ENCODE results near the gene FOXN4.
"Not testable (repeated sequence)": the region's sequence is repeated elsewhere in the genome, so short reads cannot be mapped to it uniquely, and the experiment has no call there.

The FOXN4 gene, protein sequence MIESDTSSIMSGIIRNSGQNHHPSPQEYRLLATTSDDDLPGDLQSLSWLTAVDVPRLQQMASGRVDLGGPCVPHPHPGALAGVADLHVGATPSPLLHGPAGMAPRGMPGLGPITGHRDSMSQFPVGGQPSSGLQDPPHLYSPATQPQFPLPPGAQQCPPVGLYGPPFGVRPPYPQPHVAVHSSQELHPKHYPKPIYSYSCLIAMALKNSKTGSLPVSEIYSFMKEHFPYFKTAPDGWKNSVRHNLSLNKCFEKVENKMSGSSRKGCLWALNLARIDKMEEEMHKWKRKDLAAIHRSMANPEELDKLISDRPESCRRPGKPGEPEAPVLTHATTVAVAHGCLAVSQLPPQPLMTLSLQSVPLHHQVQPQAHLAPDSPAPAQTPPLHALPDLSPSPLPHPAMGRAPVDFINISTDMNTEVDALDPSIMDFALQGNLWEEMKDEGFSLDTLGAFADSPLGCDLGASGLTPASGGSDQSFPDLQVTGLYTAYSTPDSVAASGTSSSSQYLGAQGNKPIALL

DNA sequence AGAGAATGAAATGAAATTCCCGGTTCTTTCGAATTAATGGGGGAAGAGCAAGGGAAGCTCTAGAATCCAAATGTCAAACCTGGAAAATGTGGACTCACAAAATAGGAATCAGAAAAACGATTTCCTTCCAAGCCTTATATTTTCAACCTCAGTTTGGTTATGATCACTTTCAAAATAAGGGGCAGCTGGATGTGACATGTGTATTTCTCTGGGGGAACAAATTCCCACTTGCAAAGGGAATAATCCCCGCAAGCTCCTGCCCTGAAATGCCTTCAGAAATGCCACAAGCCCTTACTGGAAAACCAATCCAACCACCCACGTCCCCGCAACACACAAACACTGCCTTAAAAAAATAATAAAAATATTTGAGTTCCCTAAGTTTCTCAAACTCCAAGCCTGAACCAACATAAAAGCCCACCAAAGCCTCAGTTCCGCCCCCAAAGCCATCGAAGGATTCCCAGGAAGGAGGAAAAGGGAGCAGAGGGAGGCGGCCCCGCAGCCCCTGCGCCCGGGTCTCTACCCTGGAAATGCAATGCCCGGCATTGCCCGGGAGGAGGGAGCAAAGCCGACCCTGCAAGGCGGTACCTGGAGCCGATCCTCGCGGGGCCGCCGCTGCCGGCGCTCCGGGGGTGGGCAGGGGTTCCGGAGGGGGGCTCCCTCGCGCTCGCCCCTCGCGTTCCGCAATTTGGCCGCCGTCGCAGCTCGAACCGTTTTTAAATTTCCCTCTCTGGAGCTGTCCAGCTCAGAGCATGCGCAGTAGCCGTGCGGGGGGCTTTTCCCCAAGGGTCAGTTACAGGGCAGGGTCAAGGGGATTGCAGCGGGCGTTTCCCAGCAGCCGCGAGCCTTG is at the start of gene FOXN4:
FOXN4 (minus strand) TSS at position 751 of the 847 bp plus-strand sequence. CDS start 963 bp downstream, outside the sequence.
- FAIRE-seq (no peak), DNase-seq (ENCODE audit: extremely low spot score, insufficient read length, low read depth) (no peak)

DNA sequence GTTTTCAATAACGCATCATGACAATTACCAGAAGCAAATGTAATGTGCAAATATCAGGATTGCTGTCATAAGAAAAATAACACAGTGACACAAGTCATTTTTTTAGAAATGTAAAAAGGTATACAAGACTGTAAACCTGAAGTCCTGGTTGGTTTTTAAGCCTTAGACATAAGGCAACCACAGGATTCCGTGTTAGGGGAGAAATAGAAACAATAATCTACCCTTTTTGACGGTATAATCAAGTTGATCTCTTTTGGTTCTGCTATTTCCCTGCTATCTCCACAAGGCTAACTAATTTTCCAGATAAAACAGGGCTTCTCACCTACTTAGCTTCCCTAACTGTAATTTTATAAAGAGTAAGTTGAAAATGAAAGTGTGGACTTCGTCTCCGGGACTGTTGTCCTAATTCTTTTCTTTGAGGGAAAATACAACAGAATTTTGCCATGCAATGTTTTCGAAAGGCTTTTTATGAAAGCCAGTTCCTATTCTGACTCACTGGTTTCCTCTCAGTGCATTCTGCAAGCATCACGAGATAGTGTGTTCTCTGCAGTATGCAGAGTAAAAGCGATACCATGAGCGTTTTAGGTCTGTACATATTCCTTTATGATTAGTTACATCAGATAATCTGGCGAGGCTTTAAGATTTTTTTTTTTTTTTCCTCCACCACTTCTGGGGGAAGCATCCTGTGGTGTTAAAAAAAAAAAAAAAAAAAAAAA is 49.2 kb upstream of the FOXN4 start:
- DNase-seq (ENCODE audit: extremely low spot score, insufficient read length, low read depth) (no peak), FAIRE-seq (no peak)

- FAIRE-seq (no peak), DNase-seq (ENCODE audit: extremely low spot score, insufficient read length, low read depth) (no peak)
Measured at GRCh38 chr12:109357032-109357431, 47.9 kb upstream of the FOXN4 start.

- DNase-seq (ENCODE audit: extremely low spot score, insufficient read length, low read depth) (no peak), FAIRE-seq (no peak)
Measured at GRCh38 chr12:109356577-109356976, 47.5 kb upstream of the FOXN4 start.

- FAIRE-seq (no peak), DNase-seq (ENCODE audit: extremely low spot score, insufficient read length, low read depth) (no peak)
Measured at GRCh38 chr12:109352184-109352583, 43.1 kb upstream of the FOXN4 start.

- FAIRE-seq (no peak), DNase-seq (ENCODE audit: extremely low spot score, insufficient read length, low read depth) (no peak)
Measured at GRCh38 chr12:109347589-109347988, 38.5 kb upstream of the FOXN4 start, which contains the start of gene MYO1H. TSS of gene MYO1H (plus strand) at chr12:109347900. CDS start at chr12:109347961, 61 bp downstream.

DNA sequence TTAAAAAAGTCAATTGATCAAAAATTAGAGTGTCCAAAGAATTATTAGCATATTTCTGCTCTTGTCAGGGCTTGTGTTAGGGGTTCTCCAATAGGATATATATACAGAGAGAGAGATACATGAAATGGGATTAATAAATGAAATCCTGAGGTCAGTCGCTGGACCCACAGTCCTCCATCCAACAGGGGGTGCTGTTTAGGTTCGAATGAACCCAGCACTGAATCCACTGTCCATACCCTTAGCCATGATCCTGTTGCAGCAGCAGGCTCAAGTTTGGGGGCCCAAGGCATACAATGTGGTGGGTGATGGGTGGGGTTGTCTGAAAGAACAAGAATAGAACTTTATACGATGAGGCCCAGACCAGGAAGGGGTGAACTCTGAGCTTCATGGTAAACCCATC is 37.8 kb upstream of the FOXN4 start:
- FAIRE-seq = no peak
- no peak for DNase-seq (ENCODE audit: extremely low spot score, insufficient read length, low read depth)

DNA sequence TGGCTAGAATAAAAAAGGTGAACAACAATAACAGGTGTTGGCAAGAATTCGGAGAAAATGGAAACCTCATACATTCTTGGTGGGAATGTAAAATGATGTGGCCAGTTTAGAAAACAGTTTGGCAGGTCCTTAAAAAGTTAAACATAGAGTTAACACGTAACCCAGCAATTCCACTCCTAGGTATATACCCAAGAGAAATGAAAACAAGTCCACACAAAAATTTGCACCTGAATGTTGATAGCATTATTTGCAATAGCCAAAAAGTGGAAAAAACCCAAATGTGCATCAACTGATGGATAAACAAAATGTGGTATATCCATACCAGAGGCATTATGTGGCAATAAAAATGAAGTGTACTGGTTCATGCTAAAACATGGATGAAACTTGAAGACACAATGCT is 36.3 kb upstream of the FOXN4 start:
- no peak for DNase-seq (ENCODE audit: extremely low spot score, insufficient read length, low read depth)
- FAIRE-seq = no peak

- FAIRE-seq = no peak
- DNase-seq (ENCODE audit: extremely low spot score, insufficient read length, low read depth) = no peak
Measured at GRCh38 chr12:109343677-109344076, 34.6 kb upstream of the FOXN4 start.

DNA sequence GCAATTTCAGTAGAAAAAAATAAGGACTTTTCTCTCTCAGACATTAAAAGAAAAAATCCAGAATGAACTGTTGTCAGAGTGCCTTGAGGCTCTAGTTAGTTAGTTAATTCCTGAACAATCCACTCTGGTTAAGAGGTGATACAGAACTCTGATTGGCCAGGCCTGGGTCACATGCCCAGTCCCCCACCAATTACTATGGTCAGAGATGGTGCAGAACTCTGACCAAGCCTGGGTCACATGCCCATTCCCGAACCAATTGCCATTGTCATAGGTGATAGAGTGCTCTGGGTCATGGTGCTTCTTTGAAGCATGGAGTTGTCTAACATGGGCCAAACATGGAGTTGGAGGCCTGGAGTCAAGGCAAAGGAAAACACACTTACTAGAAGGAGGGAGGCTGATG is 27.5 kb upstream of the FOXN4 start:
- DNase-seq (ENCODE audit: extremely low spot score, insufficient read length, low read depth) (no peak), FAIRE-seq (no peak)

GRCh38 chr12:109334887-109335286 is 25.8 kb upstream of the FOXN4 start:
- DNase-seq (ENCODE audit: extremely low spot score, insufficient read length, low read depth) (no peak), FAIRE-seq (no peak)

DNA sequence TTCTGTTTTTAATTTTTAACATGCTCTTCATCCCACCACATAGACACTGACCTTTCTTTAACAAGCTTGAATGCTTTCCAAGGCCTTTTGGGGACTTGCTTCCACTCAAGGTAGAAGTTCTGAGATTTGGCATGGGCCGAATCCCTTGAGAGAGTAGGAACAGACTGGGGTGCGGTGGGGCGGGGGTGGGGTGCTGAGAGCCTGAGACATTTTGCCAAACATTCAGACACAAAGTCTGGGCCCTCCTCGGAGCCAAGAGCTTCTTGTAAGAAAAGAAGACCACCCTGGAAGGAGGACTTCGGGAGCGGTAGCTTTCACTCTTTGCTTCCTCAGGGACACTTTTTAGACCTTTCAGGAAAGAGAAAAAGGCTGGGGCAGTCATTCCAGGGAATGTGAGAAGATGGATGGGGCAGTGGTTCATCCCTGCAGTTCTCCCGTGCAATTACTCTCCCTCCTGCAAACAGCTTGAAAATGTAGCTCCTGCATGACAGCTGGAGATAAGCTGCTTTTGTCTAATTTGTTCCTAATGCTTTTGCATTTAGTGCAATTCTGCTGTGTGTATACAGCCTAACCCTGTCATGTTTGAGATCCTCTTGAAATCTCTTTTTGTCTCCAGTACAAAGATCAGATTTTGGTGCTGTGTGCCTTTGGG is 22.3 kb upstream of the FOXN4 start:
- DNase-seq (ENCODE audit: extremely low spot score, insufficient read length, low read depth) (no peak), FAIRE-seq (no peak)

DNA sequence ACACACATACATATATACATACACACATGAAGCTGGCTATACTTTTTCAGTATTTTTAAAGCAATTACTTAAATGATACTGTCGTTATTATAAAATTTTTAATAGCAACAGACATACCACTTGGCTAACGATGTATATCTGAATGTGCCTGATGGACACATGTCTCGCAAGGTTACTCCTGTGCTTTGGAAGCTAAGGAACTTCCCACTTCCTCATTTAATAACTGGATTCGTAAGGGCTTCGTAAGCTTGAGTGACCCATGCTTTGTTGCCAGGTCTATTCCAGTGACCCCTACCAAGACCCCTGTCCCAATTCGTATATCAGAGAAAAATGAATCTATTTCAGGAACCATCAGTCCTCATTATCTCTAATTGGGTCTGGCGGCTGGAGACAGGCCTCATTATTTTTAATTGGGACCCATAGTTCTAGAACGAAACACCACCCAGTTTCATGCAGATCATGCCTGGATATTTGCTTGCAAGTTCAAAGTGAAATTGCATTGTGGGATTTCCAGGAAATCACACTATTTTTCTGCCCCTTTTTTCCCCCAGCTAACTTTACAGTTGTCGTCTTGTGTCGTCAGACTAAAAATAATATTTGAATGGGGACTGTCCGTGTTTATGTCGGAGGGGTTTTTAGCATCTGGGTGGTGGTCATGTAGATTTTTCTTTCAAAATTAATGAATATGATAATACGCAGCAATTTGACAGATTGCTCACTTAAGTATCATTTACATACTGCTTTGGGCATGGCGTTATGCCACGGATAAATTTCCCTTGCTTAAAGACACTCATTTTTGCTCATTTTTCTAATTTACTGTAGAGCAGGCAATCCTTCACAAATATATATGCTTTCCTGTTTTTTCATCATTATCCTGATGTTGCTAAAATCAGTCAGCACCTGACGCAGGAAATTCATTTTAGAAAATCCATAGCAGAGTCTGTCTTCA is 21.5 kb upstream of the FOXN4 start:
- FAIRE-seq (no peak), DNase-seq (ENCODE audit: extremely low spot score, insufficient read length, low read depth) (no peak)

- DNase-seq (ENCODE audit: extremely low spot score, insufficient read length, low read depth) (no peak), FAIRE-seq (no peak)
Measured at GRCh38 chr12:109329686-109330085, 20.6 kb upstream of the FOXN4 start.

DNA sequence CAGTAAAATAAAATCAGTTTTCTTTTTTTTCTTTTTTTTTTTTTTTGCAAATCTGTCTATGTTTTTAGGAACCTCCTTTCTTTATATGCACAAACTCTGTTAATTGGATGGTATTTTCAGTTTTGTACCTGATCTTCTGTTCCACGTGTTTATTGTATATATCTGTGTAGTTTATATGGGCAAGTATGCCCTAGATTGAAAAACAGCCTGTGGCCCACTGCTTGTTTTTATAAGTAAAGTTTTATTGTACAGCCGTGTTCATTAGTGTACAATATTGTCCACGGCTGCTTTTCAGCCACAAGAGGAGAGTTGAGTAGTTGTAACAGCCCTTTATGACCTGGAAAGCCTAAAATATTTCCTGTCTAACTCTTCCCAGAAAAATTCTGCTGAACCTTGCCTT is 19.9 kb upstream of the FOXN4 start:
- DNase-seq (ENCODE audit: extremely low spot score, insufficient read length, low read depth) (no peak), FAIRE-seq (no peak)

DNA sequence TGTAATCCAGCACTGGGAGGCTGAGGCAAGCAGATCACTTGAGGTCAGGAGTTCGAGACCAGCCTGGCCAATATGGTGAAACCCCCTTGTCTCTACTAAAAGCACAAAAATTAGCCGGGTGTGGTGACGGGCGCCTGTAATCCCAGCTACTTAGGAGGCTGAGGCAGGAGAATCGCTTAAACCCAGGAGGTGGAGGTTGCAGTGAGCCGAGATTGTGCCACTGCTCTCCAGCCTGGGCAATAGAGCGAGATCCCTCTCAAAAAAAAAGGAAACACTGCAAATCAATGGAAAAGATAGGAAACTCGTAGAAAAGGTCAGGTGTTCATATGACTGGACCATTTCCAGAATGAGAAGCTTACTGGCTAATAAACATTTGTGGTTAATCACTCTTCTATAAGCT is 12.2 kb upstream of the FOXN4 start:
- not testable (repeated sequence) for DNase-seq (ENCODE audit: extremely low spot score, insufficient read length, low read depth); FAIRE-seq

DNA sequence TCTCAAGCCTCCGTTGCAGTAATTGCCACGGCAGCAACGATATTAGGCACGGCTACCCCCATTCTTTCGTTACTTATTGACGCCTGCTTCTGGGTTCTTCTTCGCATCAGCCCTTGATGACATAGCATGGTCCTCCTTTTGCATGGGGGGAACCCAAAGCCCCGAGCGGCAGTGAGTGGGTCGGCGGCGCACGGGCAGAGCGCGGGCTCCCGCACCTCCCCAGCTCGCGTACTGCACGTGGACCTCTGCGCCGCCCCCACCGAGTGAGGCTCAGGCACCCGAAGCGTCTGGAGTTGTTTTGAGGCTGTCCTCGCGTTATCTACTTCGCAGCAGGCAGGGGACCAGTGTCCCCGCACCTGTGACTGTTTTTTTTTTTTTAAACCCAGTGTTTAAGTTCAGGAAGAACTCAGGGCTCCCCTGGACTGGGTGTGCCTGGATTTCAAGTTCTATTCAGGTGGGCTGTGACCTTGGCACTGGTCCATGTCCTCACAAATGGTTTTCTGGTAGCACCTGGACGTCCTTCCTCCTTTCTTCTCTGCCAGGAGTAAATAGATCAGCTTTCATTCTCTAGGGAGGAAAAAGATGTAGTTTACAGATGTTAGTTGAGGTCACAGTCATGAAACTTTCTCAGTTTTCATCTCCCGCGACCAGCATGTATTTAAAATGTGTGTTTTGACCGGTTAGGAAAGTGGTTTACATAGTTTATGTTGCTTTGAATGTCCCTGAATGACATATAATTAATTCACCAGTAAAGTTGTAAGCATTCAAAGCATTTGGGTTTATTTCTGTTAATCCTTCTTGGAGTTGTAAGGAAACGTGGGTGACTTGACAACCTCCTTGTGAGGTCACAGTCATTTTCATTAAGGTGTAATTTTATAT is 1.4 kb upstream of the FOXN4 start:
- no peak for FAIRE-seq
- DNase-seq (ENCODE audit: extremely low spot score, insufficient read length, low read depth) = no peak

Measured in GM18507 (cell line).